T-cell (primary cell): ENCODE measurements around the gene FAM89B. TPM values are rescaled to one million over a fixed set of nuclear protein-coding genes. Genes with fewer than 3 reads are reported as not detected.

Experiments used
- ATAC-seq, 4 experiments: fragments of 200-7000 bp in 3 of 4; fragments of 150-1000 bp in 1 of 4; cut with Tn5 transposase; replicated peaks in 1 of 4; 1 replicate in 3 of 4; 2 replicates in 1 of 4; pipeline ENCODE4 v1.10.0; 2021; ENCODE audit warnings: moderate library complexity in 3 of 4, mild to moderate bottlenecking in 2 of 4, moderate number of reproducible peaks in 1 of 4
- CTCF ChIA-PET, 2 donors: fragments of 300-600 bp; sonication (Branson Sonifier 250); formaldehyde crosslinking; loops; one replicate each; lab custom pipeline; 2022; ENCODE audit warnings: antibody characterized with exemption in 2 of 2; lab: Charles Lee
- POLR2A ChIA-PET, 2 donors: fragments of 300-600 bp; sonication (Branson Sonifier 250); formaldehyde crosslinking; loops; one replicate each; lab custom pipeline; 2022; ENCODE audit warnings: antibody characterized with exemption in 2 of 2; lab: Charles Lee
- DNase-seq, 35 experiments: peaks; one replicate each; pipeline versions ENCODE4 v3.0.0 to v3.0.0-alpha.2; 2013 to 2023
- H3K27ac ChIP-seq: one replicate; pipeline ENCODE4 v1.5.1; 2013; ENCODE audit warnings: low read length
- H3K27me3 ChIP-seq, 2 experiments: replicated peaks in 1 of 2; 1 replicate in 1 of 2; 2 replicates in 1 of 2; pipeline versions ENCODE4 v1.6.1 to v1.7.0; 2013; ENCODE audit warnings: low read length in 1 of 2, mixed read lengths in 1 of 2; ENCODE audit not compliant: control insufficient read depth in 2 of 2, insufficient read depth in 2 of 2; ENCODE audit errors: extremely low read depth in 1 of 2
- H3K36me3 ChIP-seq, 2 donors: 1 replicate in 1 of 2; 2 replicates in 1 of 2; pipeline versions ENCODE4 v1.6.1 to v1.7.0; 2013; ENCODE audit warnings: low read length in 1 of 2; ENCODE audit not compliant: control insufficient read depth in 2 of 2, insufficient read depth in 1 of 2; ENCODE audit errors: extremely low read depth in 1 of 2
- H3K4me1 ChIP-seq, 2 experiments: 1 replicate in 1 of 2; 2 replicates in 1 of 2; pipeline versions ENCODE4 v1.6.1 to v1.7.0; 2013; ENCODE audit warnings: low read length in 2 of 2, mixed read lengths in 1 of 2; ENCODE audit not compliant: insufficient read depth in 2 of 2, control insufficient read depth in 1 of 2; ENCODE audit errors: extremely low read depth in 1 of 2
- H3K4me3 ChIP-seq, 2 donors: 1 replicate in 1 of 2; 2 replicates in 1 of 2; pipeline versions ENCODE4 v1.5.1 to v1.7.0; 2013; ENCODE audit warnings: mild to moderate bottlenecking in 2 of 2, low read length in 1 of 2, moderate library complexity in 1 of 2; ENCODE audit not compliant: control insufficient read depth in 1 of 2; ENCODE audit errors: extremely low read depth in 1 of 2
- H3K9me3 ChIP-seq: 2 replicates; pipeline ENCODE4 v1.7.0; 2013
- H3K27ac Mint-ChIP-seq, 2 donors: one replicate each; pipeline ENCODE4 v1.8.0; 2020 to 2021; ENCODE audit warnings: mild to moderate bottlenecking in 2 of 2, mixed read lengths in 2 of 2
- H3K27me3 Mint-ChIP-seq, 2 donors: one replicate each; pipeline ENCODE4 v1.8.0; 2021 to 2022; ENCODE audit warnings: mixed read lengths in 2 of 2
- H3K36me3 Mint-ChIP-seq: one replicate; pipeline ENCODE4 v1.8.0; 2021; ENCODE audit warnings: mixed read lengths
- H3K4me1 Mint-ChIP-seq, 3 donors: one replicate each; pipeline ENCODE4 v1.8.0; 2020 to 2022; ENCODE audit warnings: mixed read lengths in 3 of 3, mild to moderate bottlenecking in 1 of 3
- H3K4me3 Mint-ChIP-seq, 3 donors: one replicate each; pipeline ENCODE4 v1.8.0; 2020 to 2022; ENCODE audit warnings: mild to moderate bottlenecking in 3 of 3, mixed read lengths in 3 of 3, moderate library complexity in 3 of 3
- H3K9me3 Mint-ChIP-seq, 3 donors: one replicate each; pipeline ENCODE4 v1.8.0; 2020 to 2022; ENCODE audit warnings: mixed read lengths in 3 of 3
- WGBS: methylation state at CpG from one replicate; pipeline ENCODE4 v1.1.5; 2013; ENCODE audit warnings: missing lambda C conversion rate; ENCODE audit not compliant: insufficient coverage; 5-methylcytosine and 5-hydroxymethylcytosine counted together
- total RNA-seq, 35 experiments: library from RNA in 6 of 35; stranded (reverse) in 6 of 35; fragments of 120-200 nt in 1 of 35; gene quantifications; one replicate each; pipeline versions ENCODE4 v1.2.1 to v1.2.4 and lab custom pipeline; 2013 to 2026

The FAM89B gene
- total RNA-seq, 5 donors from 2014 or later (not counting 1 experiment from before 2014, with no cell fraction given) = 36.3 to 72.9 (median 69.3) TPM

DNA sequence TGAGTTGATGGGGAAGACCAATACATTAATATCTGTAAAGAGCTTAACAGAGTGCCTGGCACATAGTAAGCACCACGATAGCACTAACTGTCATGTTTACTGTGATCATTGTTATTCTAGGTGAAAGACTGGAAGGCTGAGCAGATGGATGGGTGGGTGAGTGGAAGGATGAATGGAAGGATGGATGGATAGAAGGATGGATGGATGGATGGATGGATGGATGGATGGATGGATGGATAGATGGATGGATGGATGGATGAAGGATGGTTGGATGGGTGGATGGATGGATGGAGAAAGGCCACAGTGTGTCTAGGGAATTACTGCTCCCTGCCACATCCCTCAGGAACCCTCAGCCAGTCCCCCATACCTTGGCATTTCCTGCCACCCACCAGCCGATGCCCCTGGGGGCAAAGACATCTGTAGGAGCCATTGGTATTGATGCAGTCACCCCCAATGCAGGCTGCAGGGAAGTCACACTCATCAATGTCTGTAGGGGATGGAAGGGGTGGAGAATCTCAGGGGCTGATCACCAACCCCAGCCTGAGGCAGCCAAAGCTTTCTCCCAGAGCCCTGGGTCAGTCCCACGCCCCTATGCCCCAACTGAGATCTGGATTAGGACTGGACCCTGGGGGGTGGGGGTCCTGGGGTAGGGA is 29.5 kb upstream of the FAM89B start:
- WGBS = 100% methylated on average over 1 of the region's 3 CpGs

DNA sequence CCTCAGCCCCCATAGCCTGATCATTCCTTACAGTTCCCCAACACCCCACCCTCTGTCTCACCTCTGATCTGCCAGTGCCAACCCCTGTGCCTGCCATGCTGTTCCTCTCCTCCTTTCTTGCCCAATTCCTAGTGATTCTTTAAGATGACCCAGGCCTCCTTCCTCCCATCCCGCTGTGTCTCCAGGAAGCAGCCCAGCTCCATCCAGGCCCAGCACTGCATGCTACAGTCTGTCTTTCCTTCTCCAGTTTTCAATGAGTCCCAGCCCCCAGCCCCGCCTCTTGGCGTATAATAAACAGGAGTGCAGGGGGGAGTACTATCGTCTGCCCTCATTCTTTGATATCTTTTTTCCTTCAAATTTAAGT is 26.5 kb upstream of the FAM89B start:
- Histone ChIP-seq H3K4me3 (no peak overlapping the region), H3K9me3 (no peaks in the 10 kb centered on the region), H3K4me1 (peaks cover 16 to 51% of the 10 kb centered on the region in 2 experiments), H3K36me3 (peaks cover 0 to 11% of the 10 kb centered on the region in 2 donors), H3K27me3 (no peaks in the 10 kb centered on the region), H3K27ac (peak overlapping the region; percentile 76)
- Mint-ChIP-seq H3K27me3 (no peaks in the 10 kb centered on the region), H3K36me3 (peaks cover 10% of the 10 kb centered on the region), H3K4me3 (peak overlapping the region; percentile 57 to 79 (median 78)), H3K4me1 (peaks cover 47 to 66% (median 58%) of the 10 kb centered on the region in 3 donors), H3K27ac (peak overlapping the region; percentile 93 to 95), H3K9me3 (no peaks in the 10 kb centered on the region)
- DNase-seq (no peak), ATAC-seq (no peak)
- ChIA-PET POLR2A (no interaction called here), CTCF (interaction anchor here (0.5 to 0.8 kb wide), 3 partner anchors 18 to 805 kb away, joined by 3 to 6 read pairs (median 3); no protein-coding TSS in a partner anchor)
- WGBS = no CpG with 5 or more reads among the region's 4 CpGs

More for the DNA sequence above, 29.5 kb upstream of the FAM89B start:
- Histone ChIP-seq H3K36me3 (peaks cover 5 to 9% of the 10 kb centered on the region in 2 donors), H3K9me3 (no peaks in the 10 kb centered on the region), H3K27me3 (no peaks in the 10 kb centered on the region), H3K4me1 (peaks cover 10 to 44% of the 10 kb centered on the region in 2 experiments), H3K27ac (no peak overlapping the region), H3K4me3 (no peak overlapping the region)
- no peaks in the 10 kb centered on the region for H3K9me3 Mint-ChIP-seq
- CTCF ChIA-PET = interaction anchor here in 1 of 2 donors (1.9 kb wide), 1 partner anchor 33 kb away, joined by 5 read pairs; the partner anchor contains the start of gene EHBP1L1
- peaks cover 3% of the 10 kb centered on the region for H3K36me3 Mint-ChIP-seq
- H3K27ac Mint-ChIP-seq = peak overlapping the region; percentile 9 to 24
- ATAC-seq (no peak), DNase-seq (no peak)
- POLR2A ChIA-PET = interaction anchor here in 1 of 2 donors (0.6 kb wide), 1 partner anchor 42 kb away, joined by 6 read pairs; no protein-coding TSS in a partner anchor
- no peaks in the 10 kb centered on the region for H3K27me3 Mint-ChIP-seq
- H3K4me3 Mint-ChIP-seq = no peak overlapping the region
- H3K4me1 Mint-ChIP-seq = peaks cover 32 to 48% (median 43%) of the 10 kb centered on the region in 3 donors

- H3K36me3 ChIP-seq = peaks cover 2 to 17% of the 10 kb centered on the region in 2 donors
- H3K9me3 ChIP-seq = no peaks in the 10 kb centered on the region
- peak overlapping the region; percentile 93 to 95 for H3K27ac Mint-ChIP-seq
- peaks cover 44 to 66% (median 58%) of the 10 kb centered on the region in 3 donors for H3K4me1 Mint-ChIP-seq
- WGBS = 2% methylated on average over 53 of the region's 64 CpGs
- peak overlapping the region; percentile 76 for H3K27ac ChIP-seq
- ChIA-PET POLR2A (interaction anchor here (0.5 to 0.7 kb wide), 5 partner anchors 24 to 48 kb away, joined by 3 to 5 read pairs (median 4); partner anchors contain the start of genes EHBP1L1 (in 2 of the 2), MALAT1 (in 1 of the 2) and ZNRD2 (in 1 of the 2)), CTCF (interaction anchor here in 1 of 2 donors (0.6 to 0.8 kb wide), 5 partner anchors 18 to 804 kb away, joined by 3 to 4 read pairs (median 3); no protein-coding TSS in a partner anchor)
- peak; percentile 91 to 99 (median 96) for DNase-seq
- no peaks in the 10 kb centered on the region for H3K9me3 Mint-ChIP-seq
- peaks cover 11 to 51% of the 10 kb centered on the region in 2 experiments for H3K4me1 ChIP-seq
- H3K27me3 Mint-ChIP-seq = no peaks in the 10 kb centered on the region
- H3K27me3 ChIP-seq = no peaks in the 10 kb centered on the region
- peak; percentile 83 to 88 (median 84) for ATAC-seq
- H3K4me3 ChIP-seq = peak overlapping the region; percentile 43 to 52
- H3K4me3 Mint-ChIP-seq = peak overlapping the region; percentile 77 to 79 (median 78)
- peaks cover 12% of the 10 kb centered on the region for H3K36me3 Mint-ChIP-seq
These were observed 25.9 kb upstream of the FAM89B start for GRCh38 chr11:65546217-65546958.

- Mint-ChIP-seq H3K36me3 (peaks cover 18% of the 10 kb centered on the region), H3K9me3 (no peaks in the 10 kb centered on the region), H3K4me1 (peaks cover 50 to 71% (median 61%) of the 10 kb centered on the region in 3 donors), H3K27ac (peak overlapping the region; percentile 93), H3K27me3 (no peaks in the 10 kb centered on the region), H3K4me3 (peak overlapping the region; percentile 45 to 79 (median 78))
- no peaks in the 10 kb centered on the region for H3K9me3 ChIP-seq
- no peaks in the 10 kb centered on the region for H3K27me3 ChIP-seq
- peak overlapping the region in 1 of 2 donors; percentile 43 for H3K4me3 ChIP-seq
- H3K36me3 ChIP-seq = peaks cover 3 to 21% of the 10 kb centered on the region in 2 donors
- POLR2A ChIA-PET = no interaction called here
- WGBS = 63% methylated on average over 45 of the region's 52 CpGs
- peak overlapping the region; percentile 63 for H3K27ac ChIP-seq
- peak in 1 of 4 experiments; percentile 3 for ATAC-seq
- peaks cover 12 to 56% of the 10 kb centered on the region in 2 experiments for H3K4me1 ChIP-seq
- CTCF ChIA-PET = interaction anchor here in 1 of 2 donors (0.8 kb wide), 2 partner anchors 18 to 232 kb away, joined by 3 to 4 read pairs; no protein-coding TSS in a partner anchor
- DNase-seq = peak in 13 of 35 experiments; percentile 25 to 71 (median 43)
These were observed 24.8 kb upstream of the FAM89B start for GRCh38 chr11:65547446-65548125.

DNA sequence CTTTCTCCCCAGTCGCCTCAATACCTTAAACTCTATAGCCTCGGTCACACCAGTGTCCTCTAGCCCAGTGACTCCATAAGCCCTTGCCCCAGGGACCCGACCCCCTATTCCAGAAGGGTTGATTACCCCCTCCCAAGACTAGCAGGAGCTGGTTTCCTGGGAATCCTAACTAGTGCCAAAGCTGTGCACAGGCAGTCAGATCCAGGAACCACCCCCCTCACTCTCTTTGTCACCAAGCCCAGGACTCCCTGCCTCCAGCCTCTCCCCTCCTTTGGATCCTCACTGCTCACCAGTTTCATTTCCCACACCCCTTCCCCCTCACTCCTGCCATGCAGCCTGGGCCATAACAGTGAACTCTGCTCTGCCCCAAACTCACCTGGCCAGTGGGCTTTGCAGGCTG is 23.9 kb upstream of the FAM89B start:
- POLR2A ChIA-PET = no interaction called here
- peak overlapping the region; percentile 84 to 85 for H3K27ac Mint-ChIP-seq
- H3K9me3 Mint-ChIP-seq = no peaks in the 10 kb centered on the region
- ATAC-seq (no peak), DNase-seq (no peak)
- Histone ChIP-seq H3K4me1 (peaks cover 17 to 64% of the 10 kb centered on the region in 2 experiments), H3K36me3 (peaks cover 3 to 21% of the 10 kb centered on the region in 2 donors), H3K27ac (peak overlapping the region; percentile 34), H3K9me3 (no peaks in the 10 kb centered on the region), H3K27me3 (no peaks in the 10 kb centered on the region), H3K4me3 (no peak overlapping the region)
- H3K4me1 Mint-ChIP-seq = peaks cover 57 to 76% (median 69%) of the 10 kb centered on the region in 3 donors
- no peaks in the 10 kb centered on the region for H3K27me3 Mint-ChIP-seq
- WGBS = 86% methylated on average over 3 of the region's 3 CpGs
- peaks cover 16% of the 10 kb centered on the region for H3K36me3 Mint-ChIP-seq
- CTCF ChIA-PET = interaction anchor here in 1 of 2 donors (0.5 kb wide), 1 partner anchor 172 kb away, joined by 4 read pairs; no protein-coding TSS in a partner anchor
- H3K4me3 Mint-ChIP-seq = peak overlapping the region in 2 of 3 donors; percentile 45 to 79
